GM10847 (cell line): ENCODE results near the gene F11.

Experiments
- POLR2A ChIP-seq: IDR thresholded peaks from 2 replicates; pipeline ENCODE4 v1.6.1; 2011; ENCODE audit not compliant: insufficient read length; ENCODE audit errors: extremely low read depth

F11 gene

GRCh38 chr4:186330368-186330767, 64.4 kb downstream of the F11 start:
- TF ChIP-seq POLR2A, result no peak

GRCh38 chr4:186335793-186336192, 69.8 kb downstream of the F11 start:
- no peak for TF ChIP-seq POLR2A
